IPS-18a (cell line): ENCODE measurements around the gene NDUFS6.
"Not testable (repeated sequence)": the region's sequence is repeated elsewhere in the genome, so short reads cannot be mapped to it uniquely, and the experiment has no call there.

Experiments
- H3K27ac ChIP-seq: one replicate; pipeline ENCODE4 v1.5.1; 2013; ENCODE audit warnings: low read length
- H3K27me3 ChIP-seq: one replicate; pipeline ENCODE4 v1.6.1; 2013; ENCODE audit warnings: mild to moderate bottlenecking, low read length; ENCODE audit not compliant: control insufficient read depth, insufficient read depth
- H3K36me3 ChIP-seq: one replicate; pipeline ENCODE4 v1.6.1; 2013; ENCODE audit warnings: low read depth, low read length; ENCODE audit not compliant: control insufficient read depth
- H3K4me1 ChIP-seq: one replicate; pipeline ENCODE4 v1.6.1; 2013; ENCODE audit warnings: low read depth, low read length; ENCODE audit not compliant: control insufficient read depth
- H3K4me3 ChIP-seq: one replicate; pipeline ENCODE4 v1.5.1; 2013; ENCODE audit warnings: low read length
- H3K9ac ChIP-seq: one replicate; pipeline ENCODE4 v1.6.1; 2013; ENCODE audit warnings: mild to moderate bottlenecking, low read length, moderate library complexity
- H3K9me3 ChIP-seq: one replicate; pipeline ENCODE4 v1.6.1; 2013; ENCODE audit warnings: low read depth, low read length; ENCODE audit not compliant: control insufficient read depth

The NDUFS6 gene

DNA sequence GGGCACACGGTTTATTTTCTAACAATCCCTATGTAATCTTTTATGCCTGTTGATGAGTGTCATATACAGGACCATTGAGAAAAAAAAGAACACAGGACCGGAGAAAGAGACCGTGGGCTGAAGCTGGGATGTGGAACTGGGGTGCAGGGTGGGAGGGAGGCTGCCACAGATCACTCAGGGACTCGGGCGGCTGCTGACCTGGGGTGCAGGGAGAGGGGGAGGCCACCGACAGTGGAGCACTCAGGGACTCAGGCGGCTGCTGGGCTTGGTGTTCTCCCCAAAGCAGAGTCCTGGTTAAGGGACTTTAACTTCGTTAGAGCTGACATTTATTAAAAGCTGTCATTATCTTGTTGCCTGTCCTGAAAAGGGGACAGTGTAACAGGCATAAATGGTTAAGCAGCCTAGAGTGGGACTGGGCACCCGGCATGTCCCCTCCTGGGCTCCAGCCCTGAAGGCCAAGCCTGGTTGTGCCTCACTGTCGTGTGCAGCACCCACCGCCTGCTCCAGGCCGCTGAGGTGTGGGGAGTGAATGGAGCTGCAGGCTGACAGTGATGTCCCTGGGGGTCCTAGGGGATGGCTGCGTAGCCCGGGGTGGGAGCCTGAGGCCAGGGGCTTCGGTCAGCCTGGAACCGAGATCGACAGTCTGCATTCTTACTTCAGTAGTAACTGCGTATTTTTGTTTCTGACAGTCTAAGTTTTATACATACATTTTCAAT is 14.0 kb downstream of the NDUFS6 start:
- Histone ChIP-seq H3K4me1 (peaks cover 6% of the 10 kb centered on the region), H3K27ac (no peak overlapping the region), H3K36me3 (peaks cover 72% of the 10 kb centered on the region), H3K9me3 (no peaks in the 10 kb centered on the region), H3K9ac (no peak overlapping the region), H3K27me3 (no peaks in the 10 kb centered on the region), H3K4me3 (no peak overlapping the region)

DNA sequence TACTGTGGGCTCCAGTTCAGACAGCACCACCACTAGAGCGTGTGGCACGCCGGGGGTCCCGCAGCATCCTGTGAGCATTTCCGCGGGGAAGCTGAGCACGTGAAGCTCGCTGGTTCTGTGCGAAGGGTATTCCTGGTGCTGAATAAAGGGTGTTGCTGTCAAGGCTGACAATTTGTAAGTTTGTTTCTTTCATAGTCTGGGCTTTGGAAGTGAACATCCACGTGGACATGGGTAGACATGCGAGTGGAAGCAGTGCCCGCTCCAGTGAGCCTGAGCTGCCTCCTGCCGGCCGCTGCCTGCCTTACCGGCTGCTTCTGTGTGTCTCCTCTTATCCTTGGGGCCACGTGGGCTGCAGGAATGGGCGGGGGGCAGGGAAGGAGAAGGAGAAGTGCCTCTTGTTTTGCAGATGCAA is 14.7 kb downstream of the NDUFS6 start:
- H3K4me1 ChIP-seq: peaks cover 6% of the 10 kb centered on the region
- H3K4me3 ChIP-seq: no peak overlapping the region
- no peaks in the 10 kb centered on the region for H3K9me3 ChIP-seq
- H3K36me3 ChIP-seq: peaks cover 76% of the 10 kb centered on the region
- H3K9ac ChIP-seq: no peak overlapping the region
- no peak overlapping the region for H3K27ac ChIP-seq
- H3K27me3 ChIP-seq: no peaks in the 10 kb centered on the region

DNA sequence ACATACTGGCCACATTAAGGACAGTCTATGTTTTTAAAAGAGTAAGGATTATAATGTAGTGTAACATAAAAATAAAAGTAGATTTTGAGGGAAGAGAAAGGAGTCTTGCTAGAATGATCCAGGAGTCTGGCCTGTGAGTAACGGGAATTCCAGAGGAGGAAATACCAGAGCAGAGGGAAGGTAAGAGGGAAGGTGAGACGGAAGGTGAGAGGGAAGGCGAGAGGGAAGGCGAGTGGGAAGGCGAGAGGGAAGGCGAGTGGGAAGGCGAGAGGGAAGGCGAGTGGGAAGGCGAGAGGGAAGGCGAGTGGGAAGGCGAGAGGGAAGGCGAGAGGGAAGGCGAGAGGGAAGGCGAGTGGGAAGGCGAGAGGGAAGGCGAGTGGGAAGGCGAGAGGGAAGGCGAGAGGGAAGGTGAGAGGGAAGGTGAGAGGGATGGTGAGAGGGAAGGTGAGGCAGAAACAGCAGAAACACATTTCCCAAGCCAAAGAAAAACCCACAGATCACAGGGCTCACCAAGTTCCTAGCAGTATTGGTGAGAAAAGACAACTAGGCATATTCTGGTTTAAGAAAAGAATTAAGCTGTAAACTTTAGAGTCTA is 15.4 kb downstream of the NDUFS6 start:
- peaks cover 78% of the 10 kb centered on the region for H3K36me3 ChIP-seq
- H3K4me1 ChIP-seq, H3K27me3 ChIP-seq, H3K9me3 ChIP-seq, H3K4me3 ChIP-seq, H3K9ac ChIP-seq, H3K27ac ChIP-seq: not testable (repeated sequence)

DNA sequence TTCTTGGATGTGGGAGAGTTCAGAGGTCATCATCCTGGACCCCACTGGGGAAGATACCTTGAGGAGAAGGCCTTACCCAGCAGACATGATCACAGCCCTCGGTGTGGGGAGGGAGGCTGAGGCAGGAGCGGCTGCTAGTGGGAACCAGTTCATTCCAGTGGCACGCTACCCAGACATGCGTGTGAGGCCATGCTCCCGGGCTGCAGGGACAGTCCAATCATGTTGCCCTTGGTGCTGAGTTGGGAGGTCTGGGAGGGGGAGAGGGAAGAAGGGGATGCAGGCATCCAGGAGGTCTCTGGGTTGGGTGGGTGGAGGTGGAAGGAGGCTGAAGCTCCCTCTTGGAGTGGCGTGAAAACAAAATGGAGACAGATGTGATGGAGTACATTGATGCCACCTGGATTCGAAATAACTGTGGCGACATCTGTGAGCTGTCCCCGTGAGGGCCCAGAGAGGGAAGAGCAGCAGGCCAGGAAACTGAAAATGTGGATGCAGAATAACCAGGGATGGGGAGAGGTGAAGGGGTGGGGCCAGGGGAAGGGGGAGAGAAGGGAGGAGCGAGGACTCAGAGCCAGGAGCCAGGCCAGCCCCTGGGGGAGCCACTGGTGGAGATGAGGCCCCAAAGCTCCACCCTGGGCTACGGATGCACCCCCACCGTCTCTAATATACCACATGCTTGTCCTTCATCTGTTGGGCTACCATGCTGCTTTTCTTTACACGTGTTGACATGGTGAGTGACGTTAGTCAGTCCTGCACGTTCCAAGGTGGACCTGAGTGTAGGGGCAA is 16.2 kb downstream of the NDUFS6 start:
- Histone ChIP-seq H3K27ac (no peak overlapping the region), H3K4me3 (no peak overlapping the region), H3K9me3 (no peaks in the 10 kb centered on the region), H3K9ac (no peak overlapping the region), H3K27me3 (no peaks in the 10 kb centered on the region), H3K36me3 (peaks cover 76% of the 10 kb centered on the region), H3K4me1 (peaks cover 6% of the 10 kb centered on the region)

DNA sequence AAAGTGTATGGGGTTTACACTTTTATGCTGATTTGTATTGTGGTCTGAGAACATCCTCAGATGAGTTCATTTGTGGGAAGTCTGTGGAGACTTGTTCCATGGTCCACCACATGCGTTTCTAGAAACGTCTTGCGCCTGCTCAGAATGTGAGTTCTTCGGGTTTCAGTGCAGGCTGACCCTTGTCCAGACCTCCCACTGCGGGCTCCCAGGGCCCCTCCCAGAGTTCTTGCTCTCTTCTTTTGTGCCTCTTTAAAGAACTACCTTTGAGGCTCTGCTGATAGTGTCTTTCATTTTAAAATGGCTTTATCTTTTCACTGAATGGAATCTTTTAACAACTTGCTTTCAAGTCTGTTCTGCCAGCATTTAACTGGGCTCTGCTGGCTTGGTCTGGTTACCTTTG is 17.6 kb downstream of the NDUFS6 start:
- Histone ChIP-seq H3K27ac (no peak overlapping the region), H3K9ac (no peak overlapping the region), H3K27me3 (no peaks in the 10 kb centered on the region), H3K4me3 (no peak overlapping the region), H3K9me3 (no peaks in the 10 kb centered on the region), H3K36me3 (peaks cover 68% of the 10 kb centered on the region), H3K4me1 (peaks cover 6% of the 10 kb centered on the region)

DNA sequence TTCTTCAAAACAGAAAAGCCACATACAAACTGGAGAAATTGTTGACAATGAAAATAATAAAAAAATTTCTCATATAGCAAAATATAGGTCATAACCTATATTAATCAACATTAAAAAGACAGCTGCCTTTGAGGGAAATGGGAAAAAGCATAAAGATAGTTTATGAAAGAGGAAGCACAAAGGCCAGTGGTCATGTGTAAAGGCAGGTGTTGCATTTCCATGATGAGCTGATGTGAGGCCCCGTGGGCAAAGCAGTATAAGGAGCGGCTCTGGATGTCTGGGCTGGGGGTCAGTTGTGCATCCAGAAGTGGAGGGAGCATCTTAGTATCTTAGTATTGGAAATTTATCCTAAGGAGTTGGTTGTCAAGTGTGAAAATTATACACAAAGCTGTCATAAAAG is 18.3 kb downstream of the NDUFS6 start:
- Histone ChIP-seq H3K36me3 (peaks cover 61% of the 10 kb centered on the region), H3K27ac (no peak overlapping the region), H3K4me3 (no peak overlapping the region), H3K9me3 (no peaks in the 10 kb centered on the region), H3K9ac (no peak overlapping the region), H3K4me1 (peaks cover 6% of the 10 kb centered on the region), H3K27me3 (no peaks in the 10 kb centered on the region)

DNA sequence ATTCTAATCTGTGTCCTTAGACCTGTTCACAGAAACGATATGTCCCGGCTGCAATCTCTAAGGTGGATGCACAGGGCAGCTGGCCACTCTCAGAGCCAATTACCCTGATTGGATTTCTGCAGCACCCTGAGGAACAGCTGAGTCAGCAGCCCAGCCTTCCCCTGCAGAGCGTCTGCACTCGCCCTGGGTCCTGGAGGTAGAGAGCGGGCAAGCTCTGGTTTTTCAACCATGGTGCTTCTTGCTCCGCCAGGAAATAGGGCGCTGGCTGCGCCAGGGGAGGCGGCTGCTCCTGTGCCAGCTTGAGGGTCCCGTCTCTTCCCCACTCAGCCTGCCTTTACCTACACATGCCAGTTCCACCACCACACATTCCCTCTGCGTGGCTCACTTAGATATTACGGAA is 19.2 kb downstream of the NDUFS6 start:
- H3K9ac ChIP-seq: no peak overlapping the region
- no peaks in the 10 kb centered on the region for H3K27me3 ChIP-seq
- peaks cover 52% of the 10 kb centered on the region for H3K36me3 ChIP-seq
- H3K4me1 ChIP-seq: peaks cover 6% of the 10 kb centered on the region
- H3K9me3 ChIP-seq: no peaks in the 10 kb centered on the region
- no peak overlapping the region for H3K4me3 ChIP-seq
- no peak overlapping the region for H3K27ac ChIP-seq

DNA sequence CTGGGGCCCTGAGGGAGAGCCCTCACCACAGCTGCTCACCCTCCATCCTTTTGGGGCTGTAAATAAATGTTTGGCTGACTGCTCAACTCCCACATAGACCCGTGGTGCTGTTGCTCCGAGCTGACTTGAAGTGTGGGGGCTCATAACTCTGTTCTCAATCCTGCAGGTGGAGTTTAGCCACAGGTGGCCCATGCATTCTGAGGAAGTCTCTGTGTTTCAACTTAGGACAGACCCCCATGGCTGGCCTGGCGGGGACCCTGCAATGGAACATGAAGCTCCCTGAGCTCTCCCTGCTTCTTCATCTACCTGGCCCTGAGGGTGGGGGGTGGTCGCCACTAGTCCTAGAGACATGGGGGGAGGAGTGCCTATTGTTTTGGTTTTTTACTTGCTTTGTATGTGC is 19.7 kb downstream of the NDUFS6 start:
- no peak overlapping the region for H3K4me3 ChIP-seq
- peaks cover 47% of the 10 kb centered on the region for H3K36me3 ChIP-seq
- H3K4me1 ChIP-seq: peaks cover 6% of the 10 kb centered on the region
- no peak overlapping the region for H3K9ac ChIP-seq
- no peaks in the 10 kb centered on the region for H3K27me3 ChIP-seq
- H3K27ac ChIP-seq: no peak overlapping the region
- H3K9me3 ChIP-seq: no peaks in the 10 kb centered on the region

DNA sequence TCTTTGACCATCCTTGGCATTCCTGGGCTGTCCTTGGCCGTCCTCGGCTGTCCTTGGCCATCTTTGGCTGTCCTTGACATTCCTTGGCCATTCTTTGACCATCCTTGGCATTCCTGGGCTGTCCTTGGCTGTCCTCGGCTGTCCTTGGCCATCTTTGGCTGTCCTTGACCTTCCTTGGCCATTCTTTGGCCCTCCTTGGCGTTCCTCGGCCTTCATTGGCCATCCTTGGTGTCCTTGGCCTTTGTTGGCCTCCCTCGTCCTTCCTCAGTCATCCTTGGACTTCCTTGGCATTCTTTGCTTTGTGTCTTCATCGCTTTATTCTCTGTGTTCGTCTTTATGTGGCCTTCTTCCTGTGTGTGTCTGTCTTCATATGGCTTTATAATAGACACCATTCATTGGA is 20.7 kb downstream of the NDUFS6 start:
- no peak overlapping the region for H3K4me3 ChIP-seq
- H3K27me3 ChIP-seq: no peaks in the 10 kb centered on the region
- H3K4me1 ChIP-seq: peaks cover 6% of the 10 kb centered on the region
- peaks cover 39% of the 10 kb centered on the region for H3K36me3 ChIP-seq
- no peak overlapping the region for H3K9ac ChIP-seq
- H3K27ac ChIP-seq: no peak overlapping the region
- H3K9me3 ChIP-seq: no peaks in the 10 kb centered on the region

DNA sequence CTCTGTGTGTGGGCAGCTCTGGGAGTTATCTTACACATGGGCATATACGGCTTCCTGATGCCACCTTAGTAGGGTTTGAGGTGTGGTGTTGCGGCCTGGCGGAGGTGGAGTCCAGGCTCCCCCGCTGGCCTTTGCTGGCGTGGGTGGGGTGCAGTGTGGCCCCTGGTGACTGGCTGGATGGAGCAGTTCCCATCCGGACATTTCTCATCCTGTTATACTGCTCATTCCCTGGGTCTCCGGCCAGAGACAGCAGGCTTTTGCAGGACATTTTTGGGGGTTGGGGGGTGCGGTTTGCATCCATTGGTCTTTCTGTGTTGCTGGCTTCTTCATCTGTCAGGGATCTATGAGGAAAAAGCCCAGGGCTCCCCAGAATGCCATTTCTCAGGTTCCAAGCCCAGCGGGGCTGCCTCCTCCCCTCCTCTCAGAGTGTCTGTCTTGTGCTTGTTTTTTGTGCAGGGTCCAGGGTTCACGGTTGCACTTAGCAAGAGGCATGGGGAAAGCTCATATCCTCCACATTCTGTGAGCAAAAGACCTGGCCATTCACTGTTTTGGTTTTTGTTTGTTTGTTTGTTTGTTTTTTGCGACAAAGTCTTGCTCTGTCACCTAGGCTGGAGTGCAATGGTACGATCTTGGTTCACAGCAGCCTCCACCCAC is 22.3 kb downstream of the NDUFS6 start:
- no peak overlapping the region for H3K9ac ChIP-seq
- H3K27me3 ChIP-seq: no peaks in the 10 kb centered on the region
- no peaks in the 10 kb centered on the region for H3K9me3 ChIP-seq
- no peak overlapping the region for H3K4me3 ChIP-seq
- peaks cover 29% of the 10 kb centered on the region for H3K36me3 ChIP-seq
- no peak overlapping the region for H3K27ac ChIP-seq
- H3K4me1 ChIP-seq: peaks cover 3% of the 10 kb centered on the region

DNA sequence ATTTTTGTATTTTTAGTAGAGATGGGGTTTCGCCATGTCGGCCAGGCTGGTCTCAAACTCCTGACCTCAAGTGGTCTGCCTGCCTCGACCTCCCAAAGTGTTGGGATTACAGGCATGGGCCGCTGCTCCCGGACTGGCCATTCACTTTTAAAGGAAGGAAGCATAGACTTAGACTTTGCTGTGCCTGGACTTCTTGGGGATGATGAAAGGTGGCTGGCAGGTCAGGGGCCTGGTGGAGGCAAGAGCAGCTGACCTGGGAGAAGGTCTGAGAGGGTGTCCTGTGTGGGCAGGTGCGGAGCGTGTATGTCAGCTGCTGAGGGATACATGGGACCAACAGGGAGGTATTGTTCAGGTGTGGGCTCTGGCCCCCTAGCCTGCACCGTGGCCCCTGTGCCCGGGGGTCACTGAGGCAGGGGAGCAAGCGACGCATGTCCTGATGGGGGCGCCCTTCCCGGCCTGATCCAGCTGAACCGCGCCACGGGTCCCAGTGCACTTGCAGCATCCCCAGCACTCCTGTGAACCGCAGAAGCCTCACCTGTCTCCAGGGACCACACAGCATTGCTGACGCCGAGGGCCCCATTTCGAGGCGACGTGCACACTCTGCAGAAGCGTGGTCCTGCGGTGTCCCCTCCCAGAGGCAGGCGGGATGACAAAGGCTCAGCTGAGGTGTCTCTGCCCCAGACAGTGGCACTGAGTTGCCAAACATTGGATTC is 23.1 kb downstream of the NDUFS6 start:
- H3K36me3 ChIP-seq: peaks cover 29% of the 10 kb centered on the region
- H3K27me3 ChIP-seq: no peaks in the 10 kb centered on the region
- H3K9ac ChIP-seq: no peak overlapping the region
- H3K27ac ChIP-seq: no peak overlapping the region
- no peaks in the 10 kb centered on the region for H3K9me3 ChIP-seq
- no peaks in the 10 kb centered on the region for H3K4me1 ChIP-seq
- H3K4me3 ChIP-seq: no peak overlapping the region
